SK-N-SH treated with all-trans-retinoic acid at 6 μM for 48 hours (cell line): ENCODE measurements around the gene CCNT1.

Experiments used
- ATAC-seq: fragments of 200-7000 bp; cut with Tn5 transposase; 3 replicates; pipeline ENCODE4 v1.9.1; 2020; ENCODE audit warnings: mild to moderate bottlenecking, moderate library complexity
- ARNTL ChIP-seq: fragments of 450-650 bp; formaldehyde crosslinking; IDR thresholded peaks from 2 replicates; pipeline ENCODE4 v1.5.0; 2020; ENCODE audit warnings: low read depth, mild to moderate bottlenecking, moderate library complexity, borderline replicate concordance
- BACH2 ChIP-seq: fragments of 250-450 bp; sonication (Bioruptor Pico); IDR thresholded peaks from 2 replicates; pipeline ENCODE4 v1.9.0; 2021; ENCODE audit warnings: mild to moderate bottlenecking, borderline replicate concordance
- CSDC2 ChIP-seq: fragments of 250-450 bp; sonication (Bioruptor Pico); IDR thresholded peaks from 2 replicates; pipeline ENCODE4 v1.5.0; 2020; ENCODE audit warnings: mild to moderate bottlenecking, moderate library complexity
- ESRRG ChIP-seq: fragments of 250-450 bp; sonication (Bioruptor Pico); IDR thresholded peaks from 2 replicates; pipeline ENCODE4 v1.6.1; 2021; ENCODE audit warnings: mild to moderate bottlenecking
- GLIS3 ChIP-seq: fragments of 250-450 bp; sonication (Bioruptor Pico); IDR thresholded peaks from 2 replicates; pipeline ENCODE4 v1.5.0; 2020; ENCODE audit warnings: mild to moderate bottlenecking, moderate library complexity
- ISL1 ChIP-seq: fragments of 250-450 bp; sonication (Bioruptor Pico); IDR thresholded peaks from 2 replicates; pipeline ENCODE4 v2.1.2; 2022; ENCODE audit warnings: mild to moderate bottlenecking, moderate library complexity
- PPARA ChIP-seq: fragments of 250-450 bp; sonication (Bioruptor Pico); IDR thresholded peaks from 2 replicates; pipeline ENCODE4 v1.5.0; 2020; ENCODE audit warnings: mild to moderate bottlenecking, borderline replicate concordance
- SNAI2 ChIP-seq: fragments of 250-450 bp; sonication (Bioruptor Pico); IDR thresholded peaks from 2 replicates; pipeline ENCODE4 v1.5.0; 2020; ENCODE audit warnings: mild to moderate bottlenecking, moderate library complexity
- TOX ChIP-seq: fragments of 250-450 bp; sonication (Bioruptor Pico); IDR thresholded peaks from 2 replicates; pipeline ENCODE4 v1.8.0; 2021; ENCODE audit warnings: mild to moderate bottlenecking, moderate library complexity, borderline replicate concordance
- ZC3H10 ChIP-seq: fragments of 250-450 bp; sonication (Bioruptor Pico); IDR thresholded peaks from 2 replicates; pipeline ENCODE4 v1.5.1; 2021; ENCODE audit warnings: mild to moderate bottlenecking, moderate library complexity
- ZFP3 ChIP-seq: fragments of 250-450 bp; sonication (Bioruptor Pico); IDR thresholded peaks from 2 replicates; pipeline ENCODE4 v1.5.0; 2020; ENCODE audit warnings: mild to moderate bottlenecking, moderate library complexity
- ZFP30 ChIP-seq: fragments of 450-650 bp; formaldehyde crosslinking; IDR thresholded peaks from 2 replicates; pipeline ENCODE4 v1.5.0; 2022; ENCODE audit warnings: mild to moderate bottlenecking, moderate library complexity
- ZNF565 ChIP-seq: fragments of 450-650 bp; formaldehyde crosslinking; conservative IDR thresholded peaks from 2 replicates; pipeline ENCODE4 v1.5.0; 2020; ENCODE audit warnings: low read depth, mild to moderate bottlenecking, moderate library complexity
- ZNF70 ChIP-seq: fragments of 450-650 bp; formaldehyde crosslinking; IDR thresholded peaks from 2 replicates; pipeline ENCODE4 v1.5.0; 2020; ENCODE audit warnings: mild to moderate bottlenecking, moderate library complexity
- TF ChIP-seq, protein P1 (sequence below): fragments of 250-450 bp; sonication (Bioruptor Pico); IDR thresholded peaks from 2 replicates; pipeline ENCODE4 v1.8.0; 2020; ENCODE audit warnings: mild to moderate bottlenecking, moderate library complexity, borderline replicate concordance
- TF ChIP-seq, protein P2 (sequence below): fragments of 250-450 bp; sonication (Bioruptor Pico); IDR thresholded peaks from 2 replicates; pipeline ENCODE4 v1.5.1; 2021; ENCODE audit warnings: mild to moderate bottlenecking, moderate library complexity
- TF ChIP-seq, protein P3 (sequence below): fragments of 250-450 bp; sonication (Bioruptor Pico); IDR thresholded peaks from 2 replicates; pipeline ENCODE4 v1.5.1; 2020; ENCODE audit warnings: low read depth, mild to moderate bottlenecking, moderate library complexity
- TF ChIP-seq, protein P4 (sequence below): fragments of 250-450 bp; sonication (Bioruptor Pico); IDR thresholded peaks from 2 replicates; pipeline ENCODE4 v1.5.0; 2020; ENCODE audit warnings: mild to moderate bottlenecking, moderate library complexity
- TF ChIP-seq, protein P5 (sequence below): fragments of 250-450 bp; sonication (Bioruptor Pico); IDR thresholded peaks from 2 replicates; pipeline ENCODE4 v1.8.0; 2021; ENCODE audit warnings: low read depth, mild to moderate bottlenecking, moderate library complexity, borderline replicate concordance

The CCNT1 gene

DNA sequence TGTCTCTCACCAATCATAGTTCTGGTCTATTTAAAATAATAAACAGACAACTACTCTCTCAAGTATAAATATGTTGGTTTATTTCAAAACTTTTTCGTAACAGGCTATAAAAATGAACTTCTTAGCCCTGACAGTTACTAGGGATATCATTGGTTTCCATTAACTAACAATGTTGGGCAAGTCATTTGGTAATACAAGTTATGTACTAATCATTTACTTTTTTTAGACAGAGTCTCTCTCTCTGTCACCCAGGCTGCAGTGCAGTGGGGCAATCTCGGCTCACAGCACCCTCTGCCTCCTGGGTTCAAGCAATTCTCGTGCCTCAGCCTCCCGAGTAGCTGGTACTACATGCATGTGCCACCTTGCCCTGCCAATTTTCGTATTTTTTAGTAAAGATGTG, 19.9 kb downstream of the CCNT1 start:
- no peak for TF ChIP-seq ESRRG (CRISPR knock-in tag)
- no peak for TF ChIP-seq ZFP3 (CRISPR knock-in tag)
- TF ChIP-seq ZNF70 (CRISPR knock-in tag): no peak
- no peak for TF ChIP-seq GLIS3 (CRISPR knock-in tag)
- TF ChIP-seq ZC3H10 (CRISPR knock-in tag): no peak
- TF ChIP-seq PPARA (CRISPR knock-in tag): no peak
- TF ChIP-seq TOX (CRISPR knock-in tag): no peak
- no peak for TF ChIP-seq CSDC2

DNA sequence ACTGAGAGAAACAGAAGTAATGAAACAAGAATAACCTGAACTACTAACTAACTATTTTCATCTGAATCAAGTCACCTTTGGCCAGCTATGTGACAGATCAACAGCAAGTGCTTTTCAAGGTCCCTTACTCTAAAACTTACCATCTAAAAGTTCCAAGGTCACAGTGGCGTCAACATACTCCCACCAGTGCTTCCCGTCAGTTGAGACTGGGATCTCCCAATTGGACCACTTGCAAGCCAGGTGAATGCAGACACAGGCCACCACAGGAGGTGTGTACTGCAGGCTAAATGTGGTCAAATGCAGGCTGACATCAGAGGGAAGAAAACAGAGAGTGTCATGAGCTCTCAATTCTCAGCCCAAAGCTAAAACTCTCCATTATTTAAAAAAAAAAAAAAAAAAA, 20.6 kb downstream of the CCNT1 start:
- ATAC-seq: no peak
- TF ChIP-seq ZNF565 (no peak), ARNTL (CRISPR knock-in tag) (no peak), CSDC2 (no peak), ISL1 (CRISPR knock-in tag) (no peak), ZNF70 (CRISPR knock-in tag) (no peak), BACH2 (CRISPR knock-in tag) (no peak), ZC3H10 (CRISPR knock-in tag) (no peak)
- TF ChIP-seq, protein P1, sequence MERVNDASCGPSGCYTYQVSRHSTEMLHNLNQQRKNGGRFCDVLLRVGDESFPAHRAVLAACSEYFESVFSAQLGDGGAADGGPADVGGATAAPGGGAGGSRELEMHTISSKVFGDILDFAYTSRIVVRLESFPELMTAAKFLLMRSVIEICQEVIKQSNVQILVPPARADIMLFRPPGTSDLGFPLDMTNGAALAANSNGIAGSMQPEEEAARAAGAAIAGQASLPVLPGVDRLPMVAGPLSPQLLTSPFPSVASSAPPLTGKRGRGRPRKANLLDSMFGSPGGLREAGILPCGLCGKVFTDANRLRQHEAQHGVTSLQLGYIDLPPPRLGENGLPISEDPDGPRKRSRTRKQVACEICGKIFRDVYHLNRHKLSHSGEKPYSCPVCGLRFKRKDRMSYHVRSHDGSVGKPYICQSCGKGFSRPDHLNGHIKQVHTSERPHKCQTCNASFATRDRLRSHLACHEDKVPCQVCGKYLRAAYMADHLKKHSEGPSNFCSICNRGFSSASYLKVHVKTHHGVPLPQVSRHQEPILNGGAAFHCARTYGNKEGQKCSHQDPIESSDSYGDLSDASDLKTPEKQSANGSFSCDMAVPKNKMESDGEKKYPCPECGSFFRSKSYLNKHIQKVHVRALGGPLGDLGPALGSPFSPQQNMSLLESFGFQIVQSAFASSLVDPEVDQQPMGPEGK (CRISPR knock-in tag): no peak
- TF ChIP-seq, protein P2, sequence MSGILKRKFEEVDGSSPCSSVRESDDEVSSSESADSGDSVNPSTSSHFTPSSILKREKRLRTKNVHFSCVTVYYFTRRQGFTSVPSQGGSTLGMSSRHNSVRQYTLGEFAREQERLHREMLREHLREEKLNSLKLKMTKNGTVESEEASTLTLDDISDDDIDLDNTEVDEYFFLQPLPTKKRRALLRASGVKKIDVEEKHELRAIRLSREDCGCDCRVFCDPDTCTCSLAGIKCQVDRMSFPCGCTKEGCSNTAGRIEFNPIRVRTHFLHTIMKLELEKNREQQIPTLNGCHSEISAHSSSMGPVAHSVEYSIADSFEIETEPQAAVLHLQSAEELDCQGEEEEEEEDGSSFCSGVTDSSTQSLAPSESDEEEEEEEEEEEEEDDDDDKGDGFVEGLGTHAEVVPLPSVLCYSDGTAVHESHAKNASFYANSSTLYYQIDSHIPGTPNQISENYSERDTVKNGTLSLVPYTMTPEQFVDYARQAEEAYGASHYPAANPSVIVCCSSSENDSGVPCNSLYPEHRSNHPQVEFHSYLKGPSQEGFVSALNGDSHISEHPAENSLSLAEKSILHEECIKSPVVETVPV: no peak

More for the DNA sequence above, 19.9 kb downstream of the CCNT1 start:
- no peak for ATAC-seq

DNA sequence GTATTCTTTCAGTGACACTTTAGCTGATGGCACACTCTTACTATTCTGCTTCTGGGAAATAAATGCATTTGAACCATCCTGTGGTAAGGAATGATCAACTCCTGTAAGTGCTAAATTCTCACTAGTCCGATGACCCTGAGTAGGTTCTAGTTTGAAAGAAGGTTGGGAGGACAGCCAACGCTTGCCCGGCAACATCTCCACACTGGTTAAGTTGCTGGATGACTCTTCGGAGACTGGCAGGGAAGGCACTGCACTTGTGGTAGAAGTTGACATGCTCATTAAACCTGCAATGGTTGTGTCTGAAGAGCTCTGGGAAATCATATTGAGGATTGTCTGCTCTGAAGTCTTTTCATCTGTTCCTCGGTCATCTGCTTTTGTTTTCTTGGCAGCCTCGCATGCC, 22.5 kb downstream of the CCNT1 start:
- no peak for ATAC-seq
- TF ChIP-seq ZFP3 (CRISPR knock-in tag): no peak
- no peak for TF ChIP-seq ZC3H10 (CRISPR knock-in tag)
- TF ChIP-seq, protein P2: no peak
- no peak for TF ChIP-seq GLIS3 (CRISPR knock-in tag)

DNA sequence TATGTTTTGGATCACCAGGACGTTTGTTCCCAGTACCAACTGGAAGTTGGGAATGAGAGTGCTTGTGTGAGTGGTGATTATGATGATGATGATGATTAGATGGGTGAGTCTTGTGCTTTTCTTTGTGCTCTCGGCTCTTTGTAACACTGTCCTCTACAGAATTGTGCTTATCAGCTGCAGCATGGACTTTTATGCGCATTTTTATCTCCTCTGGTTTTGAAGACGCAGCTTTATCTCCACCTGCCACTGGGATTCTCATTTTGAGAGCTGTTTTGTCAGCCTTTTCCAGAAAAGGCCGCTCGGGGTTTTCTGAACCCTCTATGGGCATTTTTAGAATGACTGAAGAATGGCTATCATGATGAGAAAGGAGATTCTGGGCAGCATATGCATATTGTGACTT, 22.9 kb downstream of the CCNT1 start:
- no peak for ATAC-seq
- TF ChIP-seq ARNTL (CRISPR knock-in tag): no peak
- no peak for TF ChIP-seq ZFP30
- no peak for TF ChIP-seq ESRRG (CRISPR knock-in tag)
- no peak for TF ChIP-seq GLIS3 (CRISPR knock-in tag)
- TF ChIP-seq SNAI2 (CRISPR knock-in tag): no peak
- TF ChIP-seq TOX (CRISPR knock-in tag): no peak
- TF ChIP-seq, protein P3, sequence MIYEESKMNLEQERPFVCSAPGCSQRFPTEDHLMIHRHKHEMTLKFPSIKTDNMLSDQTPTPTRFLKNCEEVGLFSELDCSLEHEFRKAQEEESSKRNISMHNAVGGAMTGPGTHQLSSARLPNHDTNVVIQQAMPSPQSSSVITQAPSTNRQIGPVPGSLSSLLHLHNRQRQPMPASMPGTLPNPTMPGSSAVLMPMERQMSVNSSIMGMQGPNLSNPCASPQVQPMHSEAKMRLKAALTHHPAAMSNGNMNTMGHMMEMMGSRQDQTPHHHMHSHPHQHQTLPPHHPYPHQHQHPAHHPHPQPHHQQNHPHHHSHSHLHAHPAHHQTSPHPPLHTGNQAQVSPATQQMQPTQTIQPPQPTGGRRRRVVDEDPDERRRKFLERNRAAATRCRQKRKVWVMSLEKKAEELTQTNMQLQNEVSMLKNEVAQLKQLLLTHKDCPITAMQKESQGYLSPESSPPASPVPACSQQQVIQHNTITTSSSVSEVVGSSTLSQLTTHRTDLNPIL (CRISPR knock-in tag): no peak
- TF ChIP-seq, protein P4, sequence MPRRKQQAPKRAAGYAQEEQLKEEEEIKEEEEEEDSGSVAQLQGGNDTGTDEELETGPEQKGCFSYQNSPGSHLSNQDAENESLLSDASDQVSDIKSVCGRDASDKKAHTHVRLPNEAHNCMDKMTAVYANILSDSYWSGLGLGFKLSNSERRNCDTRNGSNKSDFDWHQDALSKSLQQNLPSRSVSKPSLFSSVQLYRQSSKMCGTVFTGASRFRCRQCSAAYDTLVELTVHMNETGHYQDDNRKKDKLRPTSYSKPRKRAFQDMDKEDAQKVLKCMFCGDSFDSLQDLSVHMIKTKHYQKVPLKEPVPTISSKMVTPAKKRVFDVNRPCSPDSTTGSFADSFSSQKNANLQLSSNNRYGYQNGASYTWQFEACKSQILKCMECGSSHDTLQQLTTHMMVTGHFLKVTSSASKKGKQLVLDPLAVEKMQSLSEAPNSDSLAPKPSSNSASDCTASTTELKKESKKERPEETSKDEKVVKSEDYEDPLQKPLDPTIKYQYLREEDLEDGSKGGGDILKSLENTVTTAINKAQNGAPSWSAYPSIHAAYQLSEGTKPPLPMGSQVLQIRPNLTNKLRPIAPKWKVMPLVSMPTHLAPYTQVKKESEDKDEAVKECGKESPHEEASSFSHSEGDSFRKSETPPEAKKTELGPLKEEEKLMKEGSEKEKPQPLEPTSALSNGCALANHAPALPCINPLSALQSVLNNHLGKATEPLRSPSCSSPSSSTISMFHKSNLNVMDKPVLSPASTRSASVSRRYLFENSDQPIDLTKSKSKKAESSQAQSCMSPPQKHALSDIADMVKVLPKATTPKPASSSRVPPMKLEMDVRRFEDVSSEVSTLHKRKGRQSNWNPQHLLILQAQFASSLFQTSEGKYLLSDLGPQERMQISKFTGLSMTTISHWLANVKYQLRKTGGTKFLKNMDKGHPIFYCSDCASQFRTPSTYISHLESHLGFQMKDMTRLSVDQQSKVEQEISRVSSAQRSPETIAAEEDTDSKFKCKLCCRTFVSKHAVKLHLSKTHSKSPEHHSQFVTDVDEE (CRISPR knock-in tag): no peak
- no peak for TF ChIP-seq ISL1 (CRISPR knock-in tag)
- TF ChIP-seq ZC3H10 (CRISPR knock-in tag): no peak
- TF ChIP-seq, protein P5, sequence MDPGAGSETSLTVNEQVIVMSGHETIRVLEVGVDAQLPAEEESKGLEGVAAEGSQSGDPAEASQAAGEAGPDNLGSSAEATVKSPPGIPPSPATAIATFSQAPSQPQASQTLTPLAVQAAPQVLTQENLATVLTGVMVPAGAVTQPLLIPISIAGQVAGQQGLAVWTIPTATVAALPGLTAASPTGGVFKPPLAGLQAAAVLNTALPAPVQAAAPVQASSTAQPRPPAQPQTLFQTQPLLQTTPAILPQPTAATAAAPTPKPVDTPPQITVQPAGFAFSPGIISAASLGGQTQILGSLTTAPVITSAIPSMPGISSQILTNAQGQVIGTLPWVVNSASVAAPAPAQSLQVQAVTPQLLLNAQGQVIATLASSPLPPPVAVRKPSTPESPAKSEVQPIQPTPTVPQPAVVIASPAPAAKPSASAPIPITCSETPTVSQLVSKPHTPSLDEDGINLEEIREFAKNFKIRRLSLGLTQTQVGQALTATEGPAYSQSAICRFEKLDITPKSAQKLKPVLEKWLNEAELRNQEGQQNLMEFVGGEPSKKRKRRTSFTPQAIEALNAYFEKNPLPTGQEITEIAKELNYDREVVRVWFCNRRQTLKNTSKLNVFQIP: no peak
